ENCODE data around the gene CLCA2. TPM values are rescaled to one million over a fixed set of nuclear protein-coding genes. Genes with fewer than 3 reads are reported as not detected.

CLCA2 gene
- total RNA-seq, 1 donor from 2014 or later = 15.3 TPM

GRCh38 chr1:86419277-86419903, 4.6 kb upstream of the CLCA2 start:
- Histone ChIP-seq H3K36me3 (ENCODE audit: control insufficient read depth, insufficient read depth, low read length) (no peaks in the 10 kb centered on the region), H3K4me3 (ENCODE audit: low read depth, low read length) (no peak overlapping the region), H3K27me3 (ENCODE audit: control insufficient read depth, insufficient read depth, low read length) (no peaks in the 10 kb centered on the region)
- FAIRE-seq (no peak), DNase-seq (ENCODE audit: low read depth) (peak; percentile 65)
- peak; percentile 75 for TF ChIP-seq CTCF (IDR thresholded peaks at IDR 0.05; ENCODE audit: insufficient read depth, low read length, severe bottlenecking)

GRCh38 chr1:86421601-86422280, 2.2 kb upstream of the CLCA2 start:
- FAIRE-seq (no peak), DNase-seq (ENCODE audit: low read depth) (peak; percentile 62)
- no peaks in the 10 kb centered on the region for H3K36me3 ChIP-seq (ENCODE audit: control insufficient read depth, insufficient read depth, low read length)
- no peak for TF ChIP-seq CTCF (IDR thresholded peaks at IDR 0.05; ENCODE audit: insufficient read depth, low read length, severe bottlenecking)
- H3K27me3 ChIP-seq (ENCODE audit: control insufficient read depth, insufficient read depth, low read length) = no peaks in the 10 kb centered on the region
- H3K4me3 ChIP-seq (ENCODE audit: low read depth, low read length) = no peak overlapping the region

GRCh38 chr1:86423473-86423872, 498 bp upstream of the CLCA2 start:
- no peak for FAIRE-seq
- no peaks in the 10 kb centered on the region for H3K36me3 ChIP-seq (ENCODE audit: control insufficient read depth, insufficient read depth, low read length)
- no peaks in the 10 kb centered on the region for H3K27me3 ChIP-seq (ENCODE audit: control insufficient read depth, insufficient read depth, low read length)
- DNase-seq (ENCODE audit: low read depth) = no peak
- no peak overlapping the region for H3K4me3 ChIP-seq (ENCODE audit: low read depth, low read length)
- TF ChIP-seq CTCF (IDR thresholded peaks at IDR 0.05; ENCODE audit: insufficient read depth, low read length, severe bottlenecking) = no peak

GRCh38 chr1:86429122-86429725, 5.3 kb downstream of the CLCA2 start:
- FAIRE-seq (no peak), DNase-seq (ENCODE audit: low read depth) (peak; percentile 4)
- Histone ChIP-seq H3K4me3 (ENCODE audit: low read depth, low read length) (no peak overlapping the region), H3K36me3 (ENCODE audit: control insufficient read depth, insufficient read depth, low read length) (peaks cover 2% of the 10 kb centered on the region), H3K27me3 (ENCODE audit: control insufficient read depth, insufficient read depth, low read length) (no peaks in the 10 kb centered on the region)
- TF ChIP-seq CTCF (IDR thresholded peaks at IDR 0.05; ENCODE audit: insufficient read depth, low read length, severe bottlenecking) = no peak

- H3K27me3 ChIP-seq (ENCODE audit: control insufficient read depth, insufficient read depth, low read length) = no peaks in the 10 kb centered on the region
- no peak overlapping the region for H3K4me3 ChIP-seq (ENCODE audit: low read depth, low read length)
- peaks cover 4% of the 10 kb centered on the region for H3K36me3 ChIP-seq (ENCODE audit: control insufficient read depth, insufficient read depth, low read length)
- TF ChIP-seq CTCF (IDR thresholded peaks at IDR 0.05; ENCODE audit: insufficient read depth, low read length, severe bottlenecking) = no peak
- peak; percentile 98 for DNase-seq (ENCODE audit: low read depth)
- FAIRE-seq = no peak
Measured at GRCh38 chr1:86429835-86430234, 5.9 kb downstream of the CLCA2 start.
